HepG2 (cell line): Measurements from ENCODE around the gene PWWP2A. TPM values are rescaled to one million over a fixed set of nuclear protein-coding genes. Genes with fewer than 3 reads are reported as not detected.
"Not testable (repeated sequence)": the region's sequence is repeated elsewhere in the genome, so short reads cannot be mapped to it uniquely, and the experiment has no call there.

Experiments
- ATAC-seq: fragments of 200-7000 bp; cut with Tn5 transposase; 3 replicates; pipeline ENCODE4 v1.9.1; 2020; ENCODE audit warnings: mild to moderate bottlenecking, moderate library complexity
- BruUV-seq: library from RNA; stranded (reverse); fragments of 400-500 nt; replicated peaks from 2 replicates; lab custom pipeline; 2021; lab: Mats Ljungman, UMichigan
- CTCF ChIA-PET: fragments of 300-600 bp; formaldehyde crosslinking; extraction: SDS; loops from one replicate; lab custom pipeline; 2021; ENCODE audit warnings: low total read pairs, inconsistent platforms, low intra/inter-chr PET ratio; lab: Yijun Ruan, JAX
- POLR2A ChIA-PET: fragments of 350-600 bp; sonication (Branson Sonifier 250); formaldehyde crosslinking; loops from one replicate; lab custom pipeline; 2020; ENCODE audit warnings: antibody characterized with exemption, inconsistent platforms; lab: Yijun Ruan, JAX
- DNase-seq: peaks from one replicate; pipeline ENCODE4 v3.0.0-alpha.2; 2015; ENCODE audit warnings: low spot score
- FAIRE-seq: peaks from 3 replicates; lab custom pipeline; 2011; peaks lifted over from hg19 to GRCh38; lab: Jason Lieb, UNC
- H2AFZ ChIP-seq: one replicate; pipeline ENCODE4 v1.6.1; 2011; ENCODE audit warnings: low read length, inconsistent platforms
- H3K27ac ChIP-seq: fragments of 300-600 bp; 3 replicates; pipeline ENCODE4 v1.8.0; 2011; ENCODE audit warnings: mixed run types, mild to moderate bottlenecking, mixed read lengths, low read length, inconsistent platforms; ENCODE audit not compliant: insufficient read depth; ENCODE audit errors: extremely low read length
- H3K27me3 ChIP-seq, 2 experiments: fragments of 200-600 bp in 1 of 2; 2 replicates in 1 of 2; 3 replicates in 1 of 2; pipeline versions ENCODE4 v1.6.0 to v1.8.0; 2011; ENCODE audit warnings: low read length in 2 of 2, mild to moderate bottlenecking in 2 of 2, moderate library complexity in 2 of 2, inconsistent platforms in 1 of 2; ENCODE audit not compliant: insufficient read depth in 2 of 2, control insufficient read depth in 1 of 2
- H3K36me3 ChIP-seq, 2 experiments: fragments of 200-600 bp in 1 of 2; replicated peaks in 1 of 2; 2 replicates in 1 of 2; 3 replicates in 1 of 2; pipeline versions ENCODE4 v1.5.1 to v1.8.0; 2011; ENCODE audit warnings: low read length in 2 of 2, inconsistent platforms in 1 of 2; ENCODE audit not compliant: insufficient read depth in 2 of 2, control insufficient read depth in 1 of 2
- H3K4me1 ChIP-seq: 2 replicates; pipeline ENCODE4 v1.5.1; 2012; ENCODE audit warnings: low read length, inconsistent platforms; ENCODE audit not compliant: insufficient read depth
- H3K4me2 ChIP-seq: 2 replicates; pipeline ENCODE4 v1.6.0; 2011; ENCODE audit warnings: low read depth, low read length, inconsistent platforms
- H3K4me3 ChIP-seq, 3 experiments: fragments of 200-600 bp in 1 of 3; sonication (generic), shearing (Covaris generic) in 1 of 3; replicated peaks in 1 of 3; 2 replicates each; pipeline ENCODE4 v1.5.1; 2011 to 2016; ENCODE audit warnings: low read length in 3 of 3, inconsistent platforms in 2 of 3, low read depth in 2 of 3, mild to moderate bottlenecking in 2 of 3, control low read depth in 1 of 3, mixed read lengths in 1 of 3; ENCODE audit not compliant: insufficient read depth in 1 of 3
- H3K79me2 ChIP-seq: one replicate; pipeline ENCODE4 v1.6.1; 2011; ENCODE audit warnings: low read length, inconsistent platforms; ENCODE audit not compliant: insufficient read depth
- H3K9ac ChIP-seq: 2 replicates; pipeline ENCODE4 v1.6.0; 2011; ENCODE audit warnings: mild to moderate bottlenecking, low read depth, low read length, inconsistent platforms; ENCODE audit not compliant: insufficient read depth
- H3K9me3 ChIP-seq: 2 replicates; pipeline ENCODE4 v1.5.1; 2012; ENCODE audit warnings: mild to moderate bottlenecking, low read length
- H4K20me1 ChIP-seq: 2 replicates; pipeline ENCODE4 v1.6.0; 2011; ENCODE audit warnings: inconsistent platforms, mild to moderate bottlenecking, low read length, moderate library complexity; ENCODE audit not compliant: insufficient read depth
- ATRX ChIP-seq: sonication (generic); formaldehyde crosslinking; IDR thresholded peaks from 2 replicates; pipeline ENCODE4 v1.4.0; 2020; ENCODE audit warnings: missing genetic modification reagents, borderline replicate concordance
- ELK4 ChIP-seq: sonication (generic); formaldehyde crosslinking; IDR thresholded peaks from 2 replicates; pipeline ENCODE4 v1.9.0; 2021; ENCODE audit warnings: missing genetic modification reagents, borderline replicate concordance
- ETV5 ChIP-seq: IDR thresholded peaks from 2 replicates; pipeline ENCODE4 v1.6.1; 2018; ENCODE audit warnings: missing biosample characterization, missing genetic modification reagents, inconsistent platforms, borderline replicate concordance
- NR2F1 ChIP-seq, 2 experiments: fragments of 450-650 bp in 1 of 2; formaldehyde crosslinking in 1 of 2; IDR thresholded peaks; 2 replicates each; pipeline versions ENCODE4 v1.5.0 to v1.6.1; 2016 to 2020; ENCODE audit warnings: mild to moderate bottlenecking in 1 of 2, missing compliant biosample characterization in 1 of 2, missing genetic modification reagents in 1 of 2, moderate library complexity in 1 of 2
- SPEN ChIP-seq: sonication (generic); formaldehyde crosslinking; IDR thresholded peaks from 2 replicates; pipeline ENCODE4 v1.5.1; 2020; ENCODE audit warnings: low read depth, mild to moderate bottlenecking, missing genetic modification reagents
- ZNF180 ChIP-seq: sonication (generic); formaldehyde crosslinking; IDR thresholded peaks from 2 replicates; pipeline ENCODE4 v1.4.0; 2020; ENCODE audit warnings: low read depth, missing genetic modification reagents, borderline replicate concordance
- ZNF597 ChIP-seq: sonication (generic); formaldehyde crosslinking; IDR thresholded peaks from 2 replicates; pipeline ENCODE4 v1.5.0; 2020; ENCODE audit warnings: missing genetic modification reagents
- ZNF720 ChIP-seq: sonication (generic); formaldehyde crosslinking; IDR thresholded peaks from 2 replicates; pipeline ENCODE4 v1.4.0; 2020; ENCODE audit warnings: missing genetic modification reagents
- ZNF747 ChIP-seq: sonication (generic); formaldehyde crosslinking; IDR thresholded peaks from 2 replicates; pipeline ENCODE4 v1.8.1; 2023; ENCODE audit warnings: missing genetic modification reagents, mild to moderate bottlenecking, borderline replicate concordance
- ZNF770 ChIP-seq: sonication (generic); formaldehyde crosslinking; IDR thresholded peaks from 2 replicates; pipeline ENCODE4 v1.5.0; 2020; ENCODE audit warnings: mild to moderate bottlenecking, missing genetic modification reagents
- ZSCAN22 ChIP-seq: sonication (generic); formaldehyde crosslinking; IDR thresholded peaks from 2 replicates; pipeline ENCODE4 v1.4.0; 2020; ENCODE audit warnings: mild to moderate bottlenecking, missing genetic modification reagents
- ZSCAN9 ChIP-seq: IDR thresholded peaks from 2 replicates; pipeline ENCODE4 v1.6.1; 2016; ENCODE audit warnings: borderline replicate concordance
- WGBS: methylation state at CpG from one replicate; pipeline ENCODE4 v1.1.6; 2017; ENCODE audit warnings: low lambda C conversion rate; 5-methylcytosine and 5-hydroxymethylcytosine counted together
- in situ Hi-C: cut with HindIII; loops from 2 replicates; pipeline ENCODE4 v1.10.0; 2017; ENCODE audit warnings: low pct_unique_long_range_greater_than_20kb; ENCODE audit not compliant: extremely low pct_ligation_motif_present
- intact Hi-C: fragments of 100-400 bp; cut with micrococcal nuclease; formaldehyde crosslinking; loops from one replicate; pipeline ENCODE4 v1.10.0; 2022; ENCODE audit not compliant: unreplicated experiment
- polyA plus RNA-seq, 8 experiments: library from polyadenylated mRNA; depleted of rRNA in 3 of 8; stranded (reverse) in 7 of 8; unstranded in 1 of 8; fragments of >200 nt; fragmentation: Illumina TruSeq in 4 of 8; extraction: Trizol in 4 of 8; gene quantifications; 2 replicates each; pipeline versions ENCODE4 v1.2.1 to v1.2.3, GENCODE V29; 2011 to 2016; ENCODE audit warnings: low read depth in 4 of 8, missing spikeins in 1 of 8, mixed read lengths in 1 of 8; ENCODE audit not compliant: insufficient read depth in 1 of 8
- total RNA-seq, 5 experiments: library from RNA; depleted of rRNA; stranded (reverse); fragments of >200 nt; fragmentation: Illumina TruSeq; extraction: Trizol; gene quantifications; 2 replicates each; pipeline ENCODE4 v1.2.3, GENCODE V29; 2016; ENCODE audit warnings: low read depth in 1 of 5

PWWP2A gene
- total and polyA plus RNA-seq, 2 of the 13 experiments (the other 11 are each of a cell fraction or from before 2014, with no cell fraction given), result 7.3 to 16.9 TPM

DNA sequence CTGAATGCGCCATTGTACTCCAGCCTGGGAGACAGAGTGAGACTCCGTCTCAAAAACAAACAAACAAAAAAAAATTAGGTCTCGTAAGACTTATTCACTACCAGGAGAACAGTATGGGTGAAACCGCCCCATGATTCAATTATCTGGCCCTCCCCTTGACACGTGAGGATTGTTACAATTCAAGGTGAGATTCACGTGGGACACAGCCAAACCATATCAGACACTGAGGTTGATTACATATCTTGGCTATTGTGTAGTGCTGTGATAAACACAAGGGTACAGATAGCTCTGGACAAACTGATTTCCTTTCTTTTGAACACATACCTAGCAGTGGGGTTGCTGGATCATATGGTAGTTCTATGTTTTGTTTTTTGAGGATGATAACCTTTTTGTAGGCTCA lies 42.4 kb upstream of the PWWP2A start:
- DNase-seq (no peak), FAIRE-seq (no peak), ATAC-seq (no peak)
- BruUV-seq, result no TSS peak
- WGBS, result 49% methylated on average over 6 of the region's 6 CpGs
- Histone ChIP-seq H3K9me3 (no peaks in the 10 kb centered on the region), H3K27ac (no peak overlapping the region), H3K4me1 (peaks cover 33% of the 10 kb centered on the region), H3K4me2 (no peak overlapping the region), H3K9ac (no peak overlapping the region), H4K20me1 (no peaks in the 10 kb centered on the region), H3K4me3 (no peak overlapping the region), H2AFZ (no peak overlapping the region), H3K27me3 (peaks cover 0 to 7% of the 10 kb centered on the region in 2 experiments; a peak in 1 of 5 replicates), H3K79me2 (no peaks in the 10 kb centered on the region), H3K36me3 (no peaks in the 10 kb centered on the region)
- CTCF ChIA-PET, result no interaction called here
- intact Hi-C loops, result no loop called here
- TF ChIP-seq NR2F1 (CRISPR knock-in tag; IDR thresholded peaks at IDR 0.05) (no peak), ETV5 (no peak), ATRX (CRISPR knock-in tag) (no peak), ZNF720 (CRISPR knock-in tag) (no peak), ZNF770 (CRISPR knock-in tag) (no peak), ZSCAN9 (CRISPR knock-in tag) (no peak), ZNF597 (CRISPR knock-in tag) (no peak), ELK4 (CRISPR knock-in tag) (no peak), ZNF180 (no peak), SPEN (CRISPR knock-in tag) (no peak), ZSCAN22 (no peak), ZNF747 (no peak)
- in situ Hi-C loops, result no loop called here
- POLR2A ChIA-PET, result no interaction called here

DNA sequence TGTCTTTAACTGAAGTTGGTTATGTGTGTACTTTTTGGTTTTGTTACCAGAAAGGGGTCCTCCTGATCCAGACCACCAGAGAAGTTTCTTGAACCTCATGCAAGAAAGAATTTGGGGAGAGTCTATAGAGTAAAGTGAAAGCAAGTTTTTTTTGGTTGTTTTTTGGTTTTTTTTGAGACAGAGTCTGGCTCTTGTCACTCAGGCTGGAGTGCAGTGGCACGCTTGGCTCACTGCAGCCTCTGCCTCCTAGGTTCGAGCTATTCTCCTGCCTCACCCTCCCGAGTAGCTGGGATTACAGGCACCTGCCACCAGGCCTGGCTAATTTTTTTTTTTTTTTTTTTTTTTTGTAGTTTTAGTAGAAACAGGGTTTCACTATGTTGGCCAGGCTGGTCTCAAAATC lies 41.6 kb upstream of the PWWP2A start:
- Histone ChIP-seq H3K4me1 (peaks cover 25% of the 10 kb centered on the region), H3K4me2 (peak overlapping the region; percentile 58; the same call in 1 of the 2 replicates)
- DNase-seq, FAIRE-seq, H4K20me1 ChIP-seq, H3K27ac ChIP-seq, H3K9me3 ChIP-seq, H3K27me3 ChIP-seq, H3K79me2 ChIP-seq, intact Hi-C loops, in situ Hi-C loops, H3K36me3 ChIP-seq, H3K4me3 ChIP-seq, H3K9ac ChIP-seq, BruUV-seq, CTCF ChIA-PET, POLR2A ChIA-PET, H2AFZ ChIP-seq, ATAC-seq: not testable (repeated sequence)
- 12% methylated on average over 3 of the region's 3 CpGs for WGBS
